IMR-90 (cell line): Measurements from ENCODE around the gene DAAM1. TPM values are rescaled to one million over a fixed set of nuclear protein-coding genes. Genes with fewer than 3 reads are reported as not detected.

Experiments
- ATAC-seq: fragments of 200-7000 bp; cut with Tn5 transposase; 2 replicates; pipeline ENCODE4 v1.9.1; 2020; ENCODE audit warnings: low read depth, mild to moderate bottlenecking, moderate library complexity
- BruUV-seq: library from RNA; stranded (reverse); fragments of 400-500 nt; replicated peaks from 2 replicates; lab custom pipeline; 2021; lab: Mats Ljungman, UMichigan
- CTCF ChIA-PET: fragments of 300-600 bp; formaldehyde crosslinking; extraction: SDS; loops from one replicate; lab custom pipeline; 2021; ENCODE audit warnings: antibody characterized with exemption; lab: Yijun Ruan, JAX
- POLR2A ChIA-PET: fragments of 300-600 bp; sonication (Branson Sonifier 250); formaldehyde crosslinking; loops from one replicate; lab custom pipeline; 2022; ENCODE audit warnings: antibody characterized with exemption; ENCODE audit not compliant: unreplicated experiment; lab: Charles Lee
- DNase-seq: peaks from one replicate; pipeline ENCODE4 v3.0.0; 2013
- H2AFZ ChIP-seq: replicated peaks from 2 replicates; pipeline ENCODE3; 2013; ENCODE audit warnings: low read length, mild to moderate bottlenecking; ENCODE audit not compliant: poor library complexity
- H2AK5ac ChIP-seq: 2 replicates; pipeline ENCODE4 v1.6.1; 2013; ENCODE audit warnings: low read depth, low read length, inconsistent platforms
- H2AK9ac ChIP-seq: replicated peaks from 2 replicates; pipeline ENCODE3; 2013; ENCODE audit warnings: mild to moderate bottlenecking, low read depth, low read length, moderate library complexity; ENCODE audit not compliant: poor library complexity
- H2BK120ac ChIP-seq: 2 replicates; pipeline ENCODE4 v1.6.1; 2013; ENCODE audit warnings: low read depth, low read length, inconsistent platforms
- H2BK15ac ChIP-seq: 3 replicates; pipeline ENCODE4 v1.6.1; 2013; ENCODE audit warnings: low read depth, low read length, inconsistent platforms
- H2BK20ac ChIP-seq: 2 replicates; pipeline ENCODE4 v1.6.1; 2013; ENCODE audit warnings: low read depth, mild to moderate bottlenecking, inconsistent platforms, low read length, moderate library complexity
- H2BK5ac ChIP-seq: 2 replicates; pipeline ENCODE4 v1.6.1; 2013; ENCODE audit warnings: mild to moderate bottlenecking, low read depth, low read length, inconsistent platforms; ENCODE audit not compliant: poor library complexity, severe bottlenecking
- H3K14ac ChIP-seq: replicated peaks from 2 replicates; pipeline ENCODE4 v1.6.1; 2013; ENCODE audit warnings: low read depth, low read length, inconsistent platforms
- H3K18ac ChIP-seq: 2 replicates; pipeline ENCODE4 v1.6.1; 2013; ENCODE audit warnings: low read depth, low read length, control low read depth
- H3K23ac ChIP-seq: 2 replicates; pipeline ENCODE4 v1.6.1; 2013; ENCODE audit warnings: low read depth, low read length, inconsistent platforms
- H3K27ac ChIP-seq: 2 replicates; pipeline ENCODE4 v1.5.1; 2013; ENCODE audit warnings: mild to moderate bottlenecking, control low read depth, low read length; ENCODE audit not compliant: insufficient read depth
- H3K27me3 ChIP-seq: 2 replicates; pipeline ENCODE4 v1.6.1; 2013; ENCODE audit warnings: low read length; ENCODE audit not compliant: control insufficient read depth, insufficient read depth
- H3K36me3 ChIP-seq: 2 replicates; pipeline ENCODE4 v1.6.1; 2013; ENCODE audit warnings: low read length, mixed read lengths; ENCODE audit not compliant: control insufficient read depth, insufficient read depth
- H3K4ac ChIP-seq: 2 replicates; pipeline ENCODE4 v1.6.1; 2013; ENCODE audit warnings: low read depth, low read length, inconsistent platforms
- H3K4me1 ChIP-seq: 2 replicates; pipeline ENCODE4 v1.6.1; 2013; ENCODE audit warnings: low read length, mixed read lengths; ENCODE audit not compliant: control insufficient read depth, insufficient read depth
- H3K4me2 ChIP-seq: 2 replicates; pipeline ENCODE4 v1.6.1; 2013; ENCODE audit warnings: low read depth, mild to moderate bottlenecking, control low read depth, low read length, moderate library complexity
- H3K4me3 ChIP-seq: 2 replicates; pipeline ENCODE4 v1.5.1; 2013; ENCODE audit warnings: low read depth, mild to moderate bottlenecking, control low read depth, low read length, moderate library complexity; ENCODE audit not compliant: insufficient read depth
- H3K56ac ChIP-seq: 2 replicates; pipeline ENCODE4 v1.6.1; 2013; ENCODE audit warnings: low read length, inconsistent platforms; ENCODE audit not compliant: insufficient read depth; ENCODE audit errors: extremely low read depth
- H3K79me1 ChIP-seq, 2 experiments: 2 replicates each; pipeline ENCODE4 v1.6.1; 2013; ENCODE audit warnings: low read length in 2 of 2, inconsistent platforms in 1 of 2, low read depth in 1 of 2
- H3K9ac ChIP-seq: 2 replicates; pipeline ENCODE4 v1.6.1; 2013; ENCODE audit warnings: low read depth, low read length, control low read depth
- H3K9me1 ChIP-seq: 2 replicates; pipeline ENCODE4 v1.6.1; 2013; ENCODE audit warnings: low read length, inconsistent platforms; ENCODE audit not compliant: insufficient read depth
- H3K9me3 ChIP-seq: 2 replicates; pipeline ENCODE4 v1.6.1; 2013; ENCODE audit warnings: low read length; ENCODE audit not compliant: control insufficient read depth, insufficient read depth
- H4K20me1 ChIP-seq: 2 replicates; pipeline ENCODE4 v1.6.1; 2013; ENCODE audit warnings: low read length, inconsistent platforms; ENCODE audit not compliant: insufficient read depth
- H4K5ac ChIP-seq: 2 replicates; pipeline ENCODE4 v1.6.1; 2013; ENCODE audit warnings: mild to moderate bottlenecking, low read depth, low read length, control low read depth
- H4K8ac ChIP-seq, 2 experiments: 2 replicates each; pipeline ENCODE4 v1.6.1; 2013; ENCODE audit warnings: low read depth in 2 of 2, low read length in 2 of 2, control low read depth in 1 of 2, inconsistent platforms in 1 of 2
- H4K91ac ChIP-seq: 2 replicates; pipeline ENCODE4 v1.6.1; 2013; ENCODE audit warnings: low read depth, low read length, inconsistent platforms; ENCODE audit not compliant: insufficient read depth
- CEBPB ChIP-seq: IDR thresholded peaks from 2 replicates; pipeline ENCODE4 v1.6.1; 2012; ENCODE audit warnings: low read depth, low read length, improper control_type of control experiment
- FOS ChIP-seq: fragments of 150-350 bp; IDR thresholded peaks from 2 replicates; pipeline ENCODE4 v1.6.1; 2016; ENCODE audit warnings: low read depth, low read length
- MAFK ChIP-seq: IDR thresholded peaks from 2 replicates; pipeline ENCODE4 v1.6.1; 2012; ENCODE audit warnings: low read depth, low read length, improper control_type of control experiment
- RAD21 ChIP-seq: IDR thresholded peaks from 2 replicates; pipeline ENCODE4 v1.6.1; 2012; ENCODE audit warnings: low read length, improper control_type of control experiment
- RFX5 ChIP-seq: IDR thresholded peaks from 2 replicates; pipeline ENCODE4 v1.8.0; 2012; ENCODE audit warnings: low read depth, mild to moderate bottlenecking, low read length, moderate library complexity
- SMC3 ChIP-seq: fragments of 150-350 bp; IDR thresholded peaks from 2 replicates; pipeline ENCODE4 v1.6.1; 2016; ENCODE audit warnings: low read depth, mild to moderate bottlenecking, antibody characterized with exemption, low read length, moderate library complexity
- WGBS, 2 experiments: methylation state at CpG; one replicate each; pipeline versions ENCODE4 v1.1.5 to v1.1.7; 2013; ENCODE audit warnings: missing lambda C conversion rate in 2 of 2; ENCODE audit not compliant: insufficient read length in 1 of 2; ENCODE audit errors: extremely low coverage in 2 of 2; 5-methylcytosine and 5-hydroxymethylcytosine counted together
- dilution Hi-C: fragments of 300-500 bp; cut with HindIII; formaldehyde crosslinking; loops from one replicate; pipeline ENCODE4 v1.14.3; 2018; ENCODE audit warnings: low sequenced_read_pairs; ENCODE audit not compliant: unreplicated experiment
- in situ Hi-C: fragments of 300-500 bp; cut with MboI; formaldehyde crosslinking; loops from 3 replicates; pipeline ENCODE4 v1.14.3; 2019; ENCODE audit warnings: low sequenced_read_pairs, inconsistent platforms, mixed read lengths
- intact Hi-C: fragments of 100-400 bp; cut with micrococcal nuclease; formaldehyde crosslinking; loops from 2 replicates; pipeline ENCODE4 v1.10.0; 2022
- polyA plus RNA-seq, 3 experiments: library from polyadenylated mRNA; depleted of rRNA; stranded (reverse); fragments of >200 nt; gene quantifications; 2 replicates each; pipeline ENCODE4 v1.2.3, GENCODE V29; 2012; ENCODE audit warnings: low replicate concordance in 1 of 3
- total RNA-seq: library from RNA; depleted of rRNA; stranded (reverse); fragments of >200 nt; gene quantifications from 2 replicates; pipeline ENCODE4 v1.2.3, GENCODE V29; 2012
- TF ChIP-seq, protein P1 (sequence below): fragments of 150-350 bp; IDR thresholded peaks from 2 replicates; pipeline ENCODE4 v1.6.1; 2016; ENCODE audit warnings: low read depth, mild to moderate bottlenecking, low read length, moderate library complexity, borderline replicate concordance

DAAM1 gene
- total and polyA plus RNA-seq, 2 of the 4 experiments (the other 2 are of a cell fraction), result 4.8 to 5.4 TPM

DNA sequence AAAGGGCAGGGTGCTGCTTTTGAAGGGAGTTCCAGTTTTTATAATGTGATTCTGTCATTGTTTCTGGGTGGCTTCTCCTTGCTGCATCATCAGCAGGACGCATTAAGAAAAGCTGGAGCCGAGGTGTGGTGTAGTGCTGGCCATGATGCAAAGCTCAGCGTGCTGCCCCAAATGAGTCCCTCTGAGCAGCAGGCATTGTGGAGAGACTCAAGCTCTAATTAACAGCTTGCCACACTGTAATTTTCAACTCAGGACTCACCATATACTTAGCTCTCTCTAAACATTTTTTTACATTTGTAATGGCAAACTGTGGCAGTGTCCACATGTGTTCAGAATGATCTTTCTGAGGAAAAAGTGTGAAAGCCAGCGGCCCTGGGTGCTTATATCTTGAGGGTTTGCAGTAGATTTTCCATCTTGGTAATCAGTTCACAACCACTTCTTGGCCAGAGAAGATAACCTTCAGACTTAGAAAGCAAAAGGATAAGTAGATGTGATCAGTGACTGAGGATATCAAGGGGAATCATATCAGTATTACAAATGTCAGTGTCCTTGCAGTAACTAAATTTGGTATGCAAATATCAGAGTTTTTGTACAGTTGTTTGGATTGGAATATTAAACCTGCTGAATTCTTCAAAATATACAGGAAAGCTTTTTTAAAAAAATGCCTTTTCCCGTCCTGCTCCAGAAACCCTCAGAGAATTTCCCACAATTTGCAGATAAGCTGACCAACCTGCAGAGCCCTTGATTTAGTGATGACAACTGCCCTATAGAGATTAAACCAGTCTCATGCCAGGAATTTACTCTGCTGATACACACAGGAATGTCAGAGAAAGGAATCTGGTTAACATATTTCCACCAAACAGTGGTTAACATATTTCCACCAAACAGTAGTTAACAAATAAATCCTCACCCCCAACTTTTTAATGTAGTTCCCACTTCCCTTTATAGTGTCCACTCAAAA, 63.6 kb downstream of the DAAM1 start (continued):
- TF ChIP-seq RAD21, result no peak
- TF ChIP-seq SMC3, result no peak
- no peak for TF ChIP-seq MAFK

DNA sequence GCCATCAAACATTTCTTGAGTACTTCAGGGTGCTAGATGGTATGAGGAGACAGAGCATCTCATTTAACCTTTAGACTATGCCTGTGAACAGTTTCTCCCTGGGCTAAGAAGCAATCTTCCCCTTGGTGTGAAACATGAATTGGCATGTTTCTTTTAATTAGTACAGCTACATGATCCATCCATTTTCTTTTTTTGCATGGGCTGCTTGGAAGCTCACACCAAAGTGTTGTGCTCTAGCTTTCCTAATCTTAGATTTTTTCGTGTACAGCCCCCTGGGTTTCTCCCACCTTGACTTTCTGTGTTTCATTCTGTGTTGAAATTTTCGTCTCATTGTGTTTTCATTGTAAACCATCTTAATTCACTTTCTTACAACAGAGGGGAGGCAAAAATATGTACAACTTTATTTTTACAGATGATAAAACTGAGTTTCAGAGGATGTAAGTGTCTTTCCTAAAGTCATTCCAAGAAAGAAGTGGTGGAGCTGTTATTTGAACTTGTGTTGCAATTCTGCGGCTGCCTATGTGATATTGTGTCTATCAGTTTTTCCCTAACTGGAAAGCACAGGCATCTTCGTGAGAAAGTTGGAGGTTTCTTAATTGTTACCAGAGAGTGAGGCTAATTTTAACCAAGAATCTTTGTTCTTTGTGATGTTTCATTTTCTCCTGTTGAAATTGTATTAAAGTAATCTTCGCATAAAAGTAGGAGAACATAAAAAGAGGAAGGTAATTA, 64.5 kb downstream of the DAAM1 start:
- CTCF ChIA-PET, result no interaction called here
- no peak overlapping the region for H2AK9ac ChIP-seq

More for the DNA sequence above, 64.5 kb downstream of the DAAM1 start:
- no peak overlapping the region for H3K18ac ChIP-seq
- in situ Hi-C loops (no loop called here), dilution Hi-C loops (no loop called here), intact Hi-C loops (loop anchor here (2.0 to 5.0 kb wide), 2 partner anchors 64 to 184 kb away; partner anchors contain the start of gene DAAM1)
- BruUV-seq, result no TSS peak
- H3K9me3 ChIP-seq, result no peaks in the 10 kb centered on the region
- H3K27ac ChIP-seq, result no peak overlapping the region
- H2AFZ ChIP-seq, result no peak overlapping the region
- H3K14ac ChIP-seq, result no peak overlapping the region
- no peak overlapping the region for H2AK5ac ChIP-seq
- no peak overlapping the region for H2BK15ac ChIP-seq
- H3K56ac ChIP-seq, result no peak overlapping the region
- no peak overlapping the region for H3K4ac ChIP-seq
- H4K91ac ChIP-seq, result no peak overlapping the region
- no peak overlapping the region for H3K4me3 ChIP-seq
- no CpG with 5 or more reads among the region's 5 CpGs for WGBS, 2 experiments
- no peak overlapping the region for H4K8ac ChIP-seq
- no peaks in the 10 kb centered on the region for H3K36me3 ChIP-seq
- no peak for DNase-seq
- no peaks in the 10 kb centered on the region for H3K27me3 ChIP-seq
- no peak overlapping the region for H3K4me2 ChIP-seq
- no peak overlapping the region for H2BK120ac ChIP-seq
- H4K20me1 ChIP-seq, result peaks cover 14% of the 10 kb centered on the region; the same call in 1 of the 2 replicates
- 0 out of 2 replicates have a peak overlapping the region, but pooled peaks have one; percentile 9 for H2BK20ac ChIP-seq
- POLR2A ChIA-PET, result no interaction called here
- H3K4me1 ChIP-seq, result peaks cover 17% of the 10 kb centered on the region
- no peak overlapping the region; the same call in 1 of the 2 replicates for H3K9ac ChIP-seq
- TF ChIP-seq, protein P1, sequence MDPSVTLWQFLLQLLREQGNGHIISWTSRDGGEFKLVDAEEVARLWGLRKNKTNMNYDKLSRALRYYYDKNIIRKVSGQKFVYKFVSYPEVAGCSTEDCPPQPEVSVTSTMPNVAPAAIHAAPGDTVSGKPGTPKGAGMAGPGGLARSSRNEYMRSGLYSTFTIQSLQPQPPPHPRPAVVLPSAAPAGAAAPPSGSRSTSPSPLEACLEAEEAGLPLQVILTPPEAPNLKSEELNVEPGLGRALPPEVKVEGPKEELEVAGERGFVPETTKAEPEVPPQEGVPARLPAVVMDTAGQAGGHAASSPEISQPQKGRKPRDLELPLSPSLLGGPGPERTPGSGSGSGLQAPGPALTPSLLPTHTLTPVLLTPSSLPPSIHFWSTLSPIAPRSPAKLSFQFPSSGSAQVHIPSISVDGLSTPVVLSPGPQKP, result no peak
- no peak for TF ChIP-seq RAD21
- TF ChIP-seq FOS, result no peak
- no peak for TF ChIP-seq CEBPB
- no peak for TF ChIP-seq RFX5
- no peak overlapping the region for H2BK5ac ChIP-seq
- peak overlapping the region; percentile 38; the same call in 1 of the 2 replicates for H3K23ac ChIP-seq
- peak overlapping the region; percentile 31; the same call in 1 of the 2 replicates for H4K5ac ChIP-seq
- peaks cover 4 to 9% of the 10 kb centered on the region in 2 experiments; a peak in 1 of 4 replicates for H3K79me1 ChIP-seq
- ATAC-seq, result no peak
- peaks cover 10% of the 10 kb centered on the region for H3K9me1 ChIP-seq
